HG02798 (cell line): ENCODE results near the gene NRGN.

Experiments
- ATAC-seq: cut with Tn5 transposase; IDR thresholded peaks from one replicate; pipeline ENCODE4 v1.9.1; 2021; ENCODE audit warnings: mild to moderate bottlenecking; ENCODE audit not compliant: unreplicated experiment, poor library complexity

Gene NRGN

GRCh38 chr11:124739479-124740276 lies at the start of gene NRGN:
Gene NRGN (plus strand): TSS chr11:124739942. CDS start chr11:124740085, 143 bp downstream.
- ATAC-seq, result peak; percentile 99

- no peak for ATAC-seq
Observed at GRCh38 chr11:124693142-124693541, 46.6 kb upstream of the NRGN start.

DNA sequence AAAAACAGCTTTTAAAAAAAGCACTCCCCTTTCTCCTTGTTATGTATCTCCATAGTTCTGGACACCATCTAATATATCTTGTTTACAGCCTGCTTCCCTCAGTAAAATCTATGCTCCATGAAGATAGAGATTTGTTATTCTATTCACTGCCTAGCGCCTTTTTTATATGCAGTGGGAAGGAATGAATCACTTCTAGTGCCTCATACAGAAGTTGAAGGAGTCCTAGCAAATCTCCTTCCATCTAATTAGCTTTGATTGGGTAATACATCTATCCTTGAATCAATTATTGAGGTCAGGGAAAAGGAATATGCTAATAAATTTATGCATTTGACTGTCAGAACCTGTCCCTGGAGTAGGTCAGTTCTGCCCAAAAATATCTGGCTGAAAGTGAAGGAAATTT lies 40.2 kb upstream of the NRGN start:
- ATAC-seq, result no peak

DNA sequence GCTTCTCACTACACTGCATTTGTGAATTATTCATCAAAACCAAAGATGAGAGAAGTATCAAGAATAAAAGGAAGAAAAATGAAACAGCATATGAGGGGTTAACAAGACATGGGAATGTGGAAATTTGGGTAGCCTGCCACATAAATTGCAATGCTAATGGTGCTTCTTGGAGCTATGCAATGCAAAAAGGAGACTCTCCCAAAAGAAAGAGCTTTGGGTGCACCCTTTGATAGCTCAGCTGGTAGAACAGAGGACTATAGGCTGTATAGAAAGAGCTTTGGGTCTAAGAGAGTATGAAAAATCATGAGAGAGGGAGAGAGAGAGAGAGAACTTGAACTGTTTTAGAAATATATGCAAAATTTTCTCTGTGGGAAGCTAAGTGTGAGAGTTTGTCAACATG lies 39.7 kb upstream of the NRGN start:
- ATAC-seq, result no peak

DNA sequence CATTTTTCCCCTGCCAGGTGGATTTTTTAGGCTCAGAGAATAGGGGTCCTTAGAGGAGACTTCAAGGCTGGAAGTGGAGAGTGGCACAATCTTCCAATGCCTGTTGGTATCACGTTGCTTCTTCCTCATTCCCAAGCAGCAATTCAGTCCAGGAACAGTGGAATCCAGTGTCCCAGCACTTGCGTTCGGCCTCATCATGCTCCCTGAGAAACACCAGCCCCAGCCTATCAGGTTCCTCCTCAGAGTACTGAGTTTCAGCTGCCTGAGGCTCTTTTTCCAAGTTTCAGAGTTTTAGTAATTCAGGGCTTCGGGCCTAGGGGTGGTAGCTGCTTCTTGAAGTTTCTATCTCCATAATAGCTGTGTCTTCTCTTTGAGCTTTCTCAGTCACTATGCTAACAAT lies 31.9 kb upstream of the NRGN start:
- no peak for ATAC-seq

- no peak for ATAC-seq
Observed at GRCh38 chr11:124712392-124712791, 27.4 kb upstream of the NRGN start.

- no peak for ATAC-seq
Observed at GRCh38 chr11:124716591-124716990, 23.2 kb upstream of the NRGN start.

GRCh38 chr11:124717421-124717785 lies 22.3 kb upstream of the NRGN start:
- ATAC-seq, result no peak

DNA sequence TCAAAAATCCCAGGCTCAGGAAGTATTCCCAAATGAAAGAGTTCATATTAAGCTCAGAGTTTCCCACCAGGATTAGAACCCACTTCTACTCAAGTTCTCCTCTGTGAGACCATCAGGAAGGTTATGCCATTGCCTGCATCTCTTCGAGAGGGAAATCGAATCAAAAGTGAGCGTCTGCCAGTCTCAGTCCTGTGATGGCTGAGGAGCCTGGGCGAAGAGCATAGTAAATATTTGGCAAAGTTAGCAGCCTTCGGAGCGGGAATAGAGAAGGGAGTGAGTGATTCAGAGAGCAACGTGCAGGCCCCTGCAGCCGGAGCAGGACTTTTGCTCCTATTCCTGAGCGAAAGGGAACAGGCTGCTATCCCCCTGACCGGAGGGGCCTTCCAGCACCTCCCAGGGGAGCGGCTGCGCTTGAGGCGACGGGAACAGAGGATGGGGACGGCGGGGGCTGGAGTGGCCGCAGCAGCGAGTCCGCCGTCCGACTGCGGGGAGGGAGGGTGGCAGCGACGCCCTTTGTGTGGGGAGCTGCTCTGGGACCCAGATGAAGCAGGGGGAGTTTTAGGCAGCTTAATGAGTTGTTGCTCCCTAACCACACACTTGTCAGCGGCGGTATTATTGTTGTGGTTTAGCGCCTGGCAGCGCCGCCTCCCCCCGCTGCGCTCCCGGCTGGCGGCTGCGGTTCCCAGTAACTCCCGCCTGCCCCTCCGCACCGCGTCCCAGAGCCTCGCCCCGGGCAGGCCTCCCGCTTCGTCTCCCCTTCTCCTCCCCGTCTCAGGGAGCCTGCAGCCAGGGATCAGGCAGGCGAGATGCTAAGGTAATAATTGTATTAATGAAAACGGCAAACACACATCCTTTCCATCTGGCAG lies 21.7 kb upstream of the NRGN start:
- peak; percentile 39 for ATAC-seq

- ATAC-seq, result no peak
Observed at GRCh38 chr11:124718801-124719200, 20.9 kb upstream of the NRGN start.

DNA sequence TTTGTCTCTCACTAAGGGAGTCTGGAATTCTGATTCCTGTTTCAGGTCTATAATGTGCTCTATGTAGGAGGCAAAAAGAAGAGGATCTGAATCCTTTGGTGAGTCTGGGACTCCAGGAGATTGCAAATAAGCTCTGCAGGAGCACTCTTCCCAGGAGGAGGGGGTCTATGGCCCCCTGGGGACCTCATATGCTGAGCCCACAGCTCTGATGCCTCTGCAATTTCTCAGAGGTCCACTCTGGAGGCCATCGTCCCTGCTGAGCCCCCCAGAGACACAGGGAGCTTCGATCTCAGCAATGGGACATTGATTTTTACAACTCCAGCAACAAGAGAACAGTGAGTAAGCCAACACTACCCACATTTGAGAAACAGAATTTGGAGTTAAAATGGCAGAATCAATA lies 20.2 kb upstream of the NRGN start:
- ATAC-seq, result no peak

DNA sequence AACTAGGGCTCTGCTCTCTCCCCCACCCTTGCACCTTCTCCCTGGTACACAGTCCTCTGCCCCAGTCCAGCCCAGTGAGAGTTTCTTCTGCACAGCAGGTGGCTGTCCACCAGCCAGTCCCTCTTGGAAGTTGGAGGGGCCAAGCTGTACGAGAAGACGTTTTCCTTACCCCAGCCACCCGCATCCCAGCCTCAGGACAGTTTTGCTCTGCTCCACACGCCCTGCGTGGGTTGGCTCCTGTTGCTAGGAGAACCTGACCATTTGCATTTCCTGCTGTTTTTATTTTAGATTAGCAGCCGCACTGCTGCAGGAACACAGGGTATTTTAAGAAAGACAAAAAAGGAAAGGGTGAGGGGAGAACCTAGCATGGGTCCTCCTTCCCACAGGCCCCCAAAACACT lies 17.6 kb upstream of the NRGN start:
- no peak for ATAC-seq

DNA sequence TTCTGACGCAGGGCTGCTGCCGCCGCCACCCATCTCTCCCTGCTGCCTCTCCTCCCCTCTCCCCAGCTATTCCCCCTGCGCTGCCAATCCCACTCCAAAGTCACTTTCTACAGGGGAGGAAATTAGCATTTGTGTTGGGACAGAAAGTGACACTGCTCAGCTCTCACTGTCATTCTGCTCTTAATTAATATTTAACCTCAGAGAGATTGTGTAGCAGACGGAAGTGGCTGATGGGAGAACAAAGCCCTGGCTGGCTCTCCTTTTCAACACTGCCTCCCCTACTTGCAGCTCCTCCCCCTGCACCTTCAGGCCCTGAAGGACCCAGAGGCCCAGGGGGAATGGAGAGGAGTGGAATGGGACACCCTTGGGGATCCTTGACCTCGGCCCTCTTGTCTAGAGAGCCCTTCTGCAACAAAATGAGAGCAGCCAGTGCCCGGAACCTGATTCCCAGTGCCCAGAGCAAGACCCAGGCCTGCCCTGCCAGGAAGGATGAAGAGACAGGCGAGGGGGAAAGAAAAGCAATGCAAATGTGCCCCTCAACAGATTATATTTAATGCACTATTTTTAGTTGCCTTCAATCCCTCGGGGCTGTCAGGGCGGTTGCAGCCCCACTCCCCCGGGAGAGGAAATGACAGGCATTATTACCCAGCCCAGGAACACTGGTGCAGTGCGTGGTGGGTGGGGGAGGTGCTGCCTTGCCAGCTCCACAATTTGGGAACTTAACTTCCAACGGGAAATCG lies 14.6 kb upstream of the NRGN start:
- peak; percentile 97 for ATAC-seq

- peak; percentile 5 for ATAC-seq
Observed at GRCh38 chr11:124725719-124726105, 14.0 kb upstream of the NRGN start.

DNA sequence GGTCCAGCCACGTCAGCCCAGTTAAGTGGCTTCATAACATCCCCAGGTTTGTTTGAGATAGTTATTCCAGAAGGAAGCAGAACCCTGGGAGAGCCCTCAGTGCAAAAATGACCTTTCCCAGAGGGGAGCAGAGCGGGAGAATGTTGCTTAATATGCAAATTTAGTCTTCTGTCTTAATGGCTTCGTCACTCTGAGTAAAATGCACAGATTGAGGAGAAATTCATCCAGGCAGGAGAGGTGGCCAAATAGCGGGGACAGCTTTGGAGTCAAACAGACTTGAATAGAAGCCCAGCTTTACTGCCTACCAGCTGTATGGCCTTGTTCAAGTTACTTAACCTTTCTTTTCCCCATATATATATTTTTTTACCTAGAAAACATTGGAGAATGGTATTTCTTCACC lies 12.3 kb upstream of the NRGN start:
- no peak for ATAC-seq

- no peak for ATAC-seq
Observed at GRCh38 chr11:124728134-124728533, 11.6 kb upstream of the NRGN start.

- no peak for ATAC-seq
Observed at GRCh38 chr11:124729571-124729970, 10.2 kb upstream of the NRGN start.

DNA sequence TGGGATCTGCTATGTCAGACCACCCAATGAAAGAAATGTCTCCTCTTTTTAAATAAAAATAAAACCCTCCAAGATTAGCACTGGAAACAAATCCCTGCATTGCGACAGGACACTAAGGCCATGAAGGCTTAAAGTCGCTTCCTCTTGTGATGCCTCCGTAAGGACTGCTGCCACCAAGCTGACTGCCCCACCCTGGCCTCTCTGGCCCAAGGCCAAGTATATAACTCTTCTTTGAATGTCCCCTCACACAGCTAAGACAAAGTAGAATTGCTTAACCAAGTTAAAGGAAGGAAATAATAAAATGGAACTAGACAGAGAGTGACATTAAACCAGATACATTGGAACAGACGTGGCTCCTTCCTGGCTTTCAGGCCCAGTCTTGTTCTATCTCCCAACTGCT lies 7.5 kb upstream of the NRGN start:
- ATAC-seq, result no peak

DNA sequence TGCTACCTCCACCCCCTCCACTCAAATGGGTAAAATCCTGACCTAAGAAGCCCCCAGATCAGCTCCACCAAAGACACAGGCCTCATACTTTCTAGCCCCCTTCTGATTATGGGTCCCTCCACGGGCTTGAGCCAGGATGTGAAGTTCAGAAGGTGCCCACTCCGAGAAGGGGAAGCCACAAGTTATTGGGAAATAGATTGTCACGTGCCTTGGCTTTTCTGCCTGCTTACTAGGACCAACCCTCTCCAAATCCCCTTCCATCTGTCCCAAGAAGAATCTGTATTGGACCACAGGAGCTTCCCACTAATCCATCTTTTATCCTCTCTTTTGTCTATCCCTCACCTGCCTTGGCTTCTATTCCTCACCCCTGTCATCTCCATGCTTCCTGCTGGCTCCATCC lies 3.0 kb upstream of the NRGN start:
- ATAC-seq, result no peak

GRCh38 chr11:124737638-124738305 lies 2.0 kb upstream of the NRGN start:
- ATAC-seq, result no peak
